ENCODE results near the gene MPL.

The MPL gene

GRCh38 chr1:43307458-43308158, 30.0 kb upstream of the MPL start:
- Histone ChIP-seq H3K36me3 (ENCODE audit: control insufficient read depth in 2 of 2, insufficient read depth in 1 of 2, low read length in 2 of 2) (no peaks in the 10 kb centered on the region), H3K4me1 (ENCODE audit: control insufficient read depth, insufficient read depth, low read length) (no peaks in the 10 kb centered on the region), H3K4me3 (ENCODE audit: low read depth, low read length) (no peak overlapping the region), H3K9me3 (ENCODE audit: control insufficient read depth, insufficient read depth, low read depth, low read length) (no peaks in the 10 kb centered on the region), H3K27ac (ENCODE audit: extremely low read depth, low read depth, low read length) (no peak overlapping the region)
- TF ChIP-seq, protein P1, sequence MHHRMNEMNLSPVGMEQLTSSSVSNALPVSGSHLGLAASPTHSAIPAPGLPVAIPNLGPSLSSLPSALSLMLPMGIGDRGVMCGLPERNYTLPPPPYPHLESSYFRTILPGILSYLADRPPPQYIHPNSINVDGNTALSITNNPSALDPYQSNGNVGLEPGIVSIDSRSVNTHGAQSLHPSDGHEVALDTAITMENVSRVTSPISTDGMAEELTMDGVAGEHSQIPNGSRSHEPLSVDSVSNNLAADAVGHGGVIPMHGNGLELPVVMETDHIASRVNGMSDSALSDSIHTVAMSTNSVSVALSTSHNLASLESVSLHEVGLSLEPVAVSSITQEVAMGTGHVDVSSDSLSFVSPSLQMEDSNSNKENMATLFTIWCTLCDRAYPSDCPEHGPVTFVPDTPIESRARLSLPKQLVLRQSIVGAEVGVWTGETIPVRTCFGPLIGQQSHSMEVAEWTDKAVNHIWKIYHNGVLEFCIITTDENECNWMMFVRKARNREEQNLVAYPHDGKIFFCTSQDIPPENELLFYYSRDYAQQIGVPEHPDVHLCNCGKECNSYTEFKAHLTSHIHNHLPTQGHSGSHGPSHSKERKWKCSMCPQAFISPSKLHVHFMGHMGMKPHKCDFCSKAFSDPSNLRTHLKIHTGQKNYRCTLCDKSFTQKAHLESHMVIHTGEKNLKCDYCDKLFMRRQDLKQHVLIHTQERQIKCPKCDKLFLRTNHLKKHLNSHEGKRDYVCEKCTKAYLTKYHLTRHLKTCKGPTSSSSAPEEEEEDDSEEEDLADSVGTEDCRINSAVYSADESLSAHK (tag by site-specific recombination; IDR thresholded peaks at IDR 0.05), result no peak
- no peak for TF ChIP-seq ZNF169 (tag by site-specific recombination; IDR thresholded peaks at IDR 0.05)
- no peak for TF ChIP-seq ZNF394 (tag by site-specific recombination; IDR thresholded peaks at IDR 0.05; ENCODE audit: borderline replicate concordance)
- no peak for TF ChIP-seq ZNF292 (tag by site-specific recombination; IDR thresholded peaks at IDR 0.05; ENCODE audit: borderline replicate concordance, low read depth)
- TF ChIP-seq REST (tag by site-specific recombination; IDR thresholded peaks at IDR 0.05), result no peak
- TF ChIP-seq ZNF660 (tag by site-specific recombination; IDR thresholded peaks at IDR 0.05), result no peak
- no peak for TF ChIP-seq KLF16 (tag by site-specific recombination; IDR thresholded peaks at IDR 0.05)
- CTCF ChIA-PET, result interaction anchor here (0.7 kb wide), 1 partner anchor 643 kb away, joined by 4 read pairs; no protein-coding TSS in a partner anchor
- POLR2A ChIA-PET, result no interaction called here

DNA sequence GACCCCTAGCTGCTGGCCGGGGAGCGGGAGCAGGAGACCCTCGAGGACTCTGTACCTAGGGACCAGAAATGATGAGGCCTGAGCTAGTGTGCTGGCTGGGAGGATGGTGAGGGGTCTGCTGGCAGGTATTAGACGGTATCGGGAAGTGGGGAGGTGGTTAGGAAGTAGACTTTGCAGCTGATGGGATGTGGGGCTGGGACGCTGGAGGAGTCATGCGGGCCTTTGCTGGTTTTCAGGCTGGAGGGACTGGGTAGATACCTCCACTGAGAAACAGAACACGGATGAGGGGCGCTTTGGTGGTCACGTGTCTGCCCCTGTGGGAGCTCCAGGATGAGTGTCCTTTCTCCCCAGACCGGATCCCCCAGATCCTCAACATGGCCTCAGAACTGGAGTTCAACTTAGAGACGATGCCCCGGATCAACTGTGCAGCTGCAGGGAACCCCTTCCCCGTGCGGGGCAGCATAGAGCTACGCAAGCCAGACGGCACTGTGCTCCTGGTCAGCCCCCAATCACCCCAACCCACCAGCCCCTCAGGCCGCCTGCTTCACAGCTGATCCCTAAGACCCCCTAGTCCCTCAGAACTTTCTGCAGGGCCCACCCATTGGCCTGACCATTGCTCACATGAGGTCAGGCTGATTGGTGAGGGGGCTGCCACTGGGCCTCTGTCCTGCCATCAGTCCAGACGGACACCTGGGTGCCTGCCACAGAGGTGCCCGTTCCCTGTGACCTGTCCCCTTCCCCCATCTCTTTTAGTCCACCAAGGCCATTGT, 28.8 kb upstream of the MPL start:
- H3K27ac ChIP-seq (ENCODE audit: extremely low read depth, low read depth, low read length), result no peak overlapping the region
- CTCF ChIA-PET, result interaction anchor here (1.3 kb wide), 1 partner anchor 106 kb away, joined by 4 read pairs; no protein-coding TSS in a partner anchor

More for the DNA sequence above, 28.8 kb upstream of the MPL start:
- Histone ChIP-seq H3K4me1 (ENCODE audit: control insufficient read depth, insufficient read depth, low read length) (no peaks in the 10 kb centered on the region), H3K9me3 (ENCODE audit: control insufficient read depth, insufficient read depth, low read depth, low read length) (no peaks in the 10 kb centered on the region), H3K36me3 (ENCODE audit: control insufficient read depth in 2 of 2, insufficient read depth in 1 of 2, low read length in 2 of 2) (no peaks in the 10 kb centered on the region), H3K4me3 (ENCODE audit: low read depth, low read length) (no peak overlapping the region)
- no peak for TF ChIP-seq ZNF223 (tag by site-specific recombination; IDR thresholded peaks at IDR 0.05)
- TF ChIP-seq, protein P2, sequence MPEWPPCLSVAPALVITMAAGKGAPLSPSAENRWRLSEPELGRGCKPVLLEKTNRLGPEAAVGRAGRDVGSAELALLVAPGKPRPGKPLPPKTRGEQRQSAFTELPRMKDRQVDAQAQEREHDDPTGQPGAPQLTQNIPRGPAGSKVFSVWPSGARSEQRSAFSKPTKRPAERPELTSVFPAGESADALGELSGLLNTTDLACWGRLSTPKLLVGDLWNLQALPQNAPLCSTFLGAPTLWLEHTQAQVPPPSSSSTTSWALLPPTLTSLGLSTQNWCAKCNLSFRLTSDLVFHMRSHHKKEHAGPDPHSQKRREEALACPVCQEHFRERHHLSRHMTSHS (tag by site-specific recombination; IDR thresholded peaks at IDR 0.05), result no peak
- no peak for TF ChIP-seq SCRT2 (tag by site-specific recombination; IDR thresholded peaks at IDR 0.05)
- no peak for TF ChIP-seq ZNF174 (tag by site-specific recombination; IDR thresholded peaks at IDR 0.05)
- TF ChIP-seq, protein P3, sequence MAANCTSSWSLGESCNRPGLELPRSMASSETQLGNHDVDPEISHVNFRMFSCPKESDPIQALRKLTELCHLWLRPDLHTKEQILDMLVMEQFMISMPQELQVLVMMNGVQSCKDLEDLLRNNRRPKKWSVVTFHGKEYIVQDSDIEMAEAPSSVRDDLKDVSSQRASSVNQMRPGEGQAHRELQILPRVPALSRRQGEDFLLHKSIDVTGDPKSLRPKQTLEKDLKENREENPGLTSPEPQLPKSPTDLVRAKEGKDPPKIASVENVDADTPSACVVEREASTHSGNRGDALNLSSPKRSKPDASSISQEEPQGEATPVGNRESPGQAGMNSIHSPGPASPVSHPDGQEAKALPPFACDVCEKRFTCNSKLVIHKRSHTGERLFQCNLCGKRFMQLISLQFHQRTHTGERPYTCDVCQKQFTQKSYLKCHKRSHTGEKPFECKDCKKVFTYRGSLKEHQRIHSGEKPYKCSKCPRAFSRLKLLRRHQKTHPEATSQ (tag by site-specific recombination; IDR thresholded peaks at IDR 0.05), result no peak
- TF ChIP-seq ZNF341 (tag by site-specific recombination; IDR thresholded peaks at IDR 0.05; ENCODE audit: low read depth), result no peak
- no peak for TF ChIP-seq ZNF501 (tag by site-specific recombination; IDR thresholded peaks at IDR 0.05)
- no peak for TF ChIP-seq ZBTB17 (tag by site-specific recombination; IDR thresholded peaks at IDR 0.05)
- TF ChIP-seq ZBTB8A (tag by site-specific recombination; IDR thresholded peaks at IDR 0.05), result no peak
- TF ChIP-seq ZNF555 (tag by site-specific recombination; conservative IDR thresholded peaks at IDR 0.05), result no peak
- TF ChIP-seq, protein P4, sequence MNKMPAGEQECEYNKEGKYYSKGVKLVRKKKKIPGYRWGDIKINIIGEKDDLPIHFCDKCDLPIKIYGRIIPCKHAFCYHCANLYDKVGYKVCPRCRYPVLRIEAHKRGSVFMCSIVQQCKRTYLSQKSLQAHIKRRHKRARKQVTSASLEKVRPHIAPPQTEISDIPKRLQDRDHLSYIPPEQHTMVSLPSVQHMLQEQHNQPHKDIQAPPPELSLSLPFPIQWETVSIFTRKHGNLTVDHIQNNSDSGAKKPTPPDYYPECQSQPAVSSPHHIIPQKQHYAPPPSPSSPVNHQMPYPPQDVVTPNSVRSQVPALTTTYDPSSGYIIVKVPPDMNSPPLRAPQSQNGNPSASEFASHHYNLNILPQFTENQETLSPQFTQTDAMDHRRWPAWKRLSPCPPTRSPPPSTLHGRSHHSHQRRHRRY (tag by site-specific recombination; IDR thresholded peaks at IDR 0.05), result no peak
- no peak for TF ChIP-seq ZNF433 (tag by site-specific recombination; IDR thresholded peaks at IDR 0.05; ENCODE audit: low read depth)
- no peak for TF ChIP-seq ELK4 (IDR thresholded peaks at IDR 0.05; ENCODE audit: borderline replicate concordance, low read depth, low read length)
- no peak for TF ChIP-seq ZNF146 (tag by site-specific recombination; IDR thresholded peaks at IDR 0.05)
- no peak for TF ChIP-seq ZNF830 (tag by site-specific recombination; IDR thresholded peaks at IDR 0.05; ENCODE audit: low read depth)
- POLR2A ChIA-PET, result no interaction called here

All from HEK293 (cell line).